DND-41 (cell line): ENCODE measurements around the gene TSHZ2.

ENCODE experiments used
- CTCF ChIP-seq: IDR thresholded peaks from 2 replicates; pipeline ENCODE4 v1.5.1; 2012; ENCODE audit warnings: borderline replicate concordance, low read length, moderate library complexity, mild to moderate bottlenecking; ENCODE audit not compliant: poor library complexity, severe bottlenecking; ENCODE audit errors: extremely low read depth
- EZH2 ChIP-seq: IDR thresholded peaks from 3 replicates; pipeline ENCODE4 v1.6.1; 2012; ENCODE audit warnings: borderline replicate concordance, low read depth, mild to moderate bottlenecking, moderate library complexity, low read length, inconsistent platforms; ENCODE audit not compliant: severe bottlenecking

DNA sequence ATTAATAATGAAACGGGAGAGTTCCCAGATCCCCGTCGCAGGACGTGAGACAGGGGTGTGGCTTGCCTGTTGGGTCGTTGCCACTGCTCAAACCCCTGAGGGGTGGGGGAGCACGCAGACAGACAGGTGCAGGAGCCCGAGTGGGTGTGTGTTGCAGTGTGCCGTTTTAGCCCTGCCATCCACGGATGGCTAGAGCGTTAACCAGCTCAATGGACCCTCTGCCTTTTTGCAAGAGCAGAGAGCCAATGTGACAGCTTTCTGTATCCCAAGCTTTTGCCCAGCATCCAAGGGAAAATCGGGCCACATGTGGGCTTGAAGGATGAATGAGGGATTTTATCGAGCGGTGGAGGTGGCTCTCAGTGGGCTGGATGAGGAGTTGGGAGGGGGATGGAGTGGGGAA is 237.9 kb downstream of the TSHZ2 start:
- TF ChIP-seq CTCF, result no peak
- no peak for TF ChIP-seq EZH2
